ENCODE data around the gene KRT24.

Gene KRT24

GRCh38 chr17:40714473-40714872, 10.9 kb upstream of the KRT24 start:
- CTCF ChIA-PET, result no interaction called here
- H3K27ac Mint-ChIP-seq, result no peak overlapping the region
- no peaks in the 10 kb centered on the region for H3K9me3 Mint-ChIP-seq
- H3K4me1 Mint-ChIP-seq, result no peaks in the 10 kb centered on the region
- no peak for DNase-seq
- no peak overlapping the region for H3K4me3 Mint-ChIP-seq
- no peaks in the 10 kb centered on the region for H3K36me3 Mint-ChIP-seq
- peaks cover 48% of the 10 kb centered on the region for H3K27me3 Mint-ChIP-seq

GRCh38 chr17:40707745-40708144, 4.2 kb upstream of the KRT24 start:
- H3K27me3 Mint-ChIP-seq, result peaks cover 47% of the 10 kb centered on the region
- H3K9me3 Mint-ChIP-seq, result no peaks in the 10 kb centered on the region
- no peak for DNase-seq
- CTCF ChIA-PET, result no interaction called here
- H3K27ac Mint-ChIP-seq, result no peak overlapping the region
- H3K36me3 Mint-ChIP-seq, result no peaks in the 10 kb centered on the region
- H3K4me1 Mint-ChIP-seq, result no peaks in the 10 kb centered on the region
- H3K4me3 Mint-ChIP-seq, result no peak overlapping the region

GRCh38 chr17:40705584-40705983, 2.0 kb upstream of the KRT24 start:
- Mint-ChIP-seq H3K9me3 (no peaks in the 10 kb centered on the region), H3K27ac (no peak overlapping the region), H3K27me3 (peaks cover 51% of the 10 kb centered on the region), H3K4me3 (no peak overlapping the region), H3K4me1 (no peaks in the 10 kb centered on the region), H3K36me3 (no peaks in the 10 kb centered on the region)
- DNase-seq, result no peak
- CTCF ChIA-PET, result no interaction called here

- no peaks in the 10 kb centered on the region for H3K36me3 Mint-ChIP-seq
- CTCF ChIA-PET, result no interaction called here
- H3K27me3 Mint-ChIP-seq, result peaks cover 64% of the 10 kb centered on the region
- no peak overlapping the region for H3K4me3 Mint-ChIP-seq
- no peak overlapping the region for H3K27ac Mint-ChIP-seq
- no peak for DNase-seq
- H3K4me1 Mint-ChIP-seq, result no peaks in the 10 kb centered on the region
- H3K9me3 Mint-ChIP-seq, result no peaks in the 10 kb centered on the region
Observed at GRCh38 chr17:40702271-40702670, 1.3 kb downstream of the KRT24 start.

GRCh38 chr17:40699853-40700252, 3.7 kb downstream of the KRT24 start:
- CTCF ChIA-PET, result no interaction called here
- DNase-seq, result no peak
- H3K27me3 Mint-ChIP-seq, result peaks cover 60% of the 10 kb centered on the region
- H3K4me1 Mint-ChIP-seq, result no peaks in the 10 kb centered on the region
- H3K4me3 Mint-ChIP-seq, result no peak overlapping the region
- no peaks in the 10 kb centered on the region for H3K9me3 Mint-ChIP-seq
- H3K27ac Mint-ChIP-seq, result no peak overlapping the region
- no peaks in the 10 kb centered on the region for H3K36me3 Mint-ChIP-seq

- CTCF ChIA-PET, result no interaction called here
- Mint-ChIP-seq H3K27me3 (peaks cover 58% of the 10 kb centered on the region), H3K27ac (no peak overlapping the region), H3K9me3 (no peaks in the 10 kb centered on the region), H3K36me3 (no peaks in the 10 kb centered on the region), H3K4me1 (no peaks in the 10 kb centered on the region), H3K4me3 (no peak overlapping the region)
- no peak for DNase-seq
Observed at GRCh38 chr17:40699371-40699770, 4.2 kb downstream of the KRT24 start.

- H3K27ac Mint-ChIP-seq, result no peak overlapping the region
- no peak for DNase-seq
- no peaks in the 10 kb centered on the region for H3K4me1 Mint-ChIP-seq
- H3K4me3 Mint-ChIP-seq, result no peak overlapping the region
- peaks cover 61% of the 10 kb centered on the region for H3K27me3 Mint-ChIP-seq
- CTCF ChIA-PET, result no interaction called here
- no peaks in the 10 kb centered on the region for H3K9me3 Mint-ChIP-seq
- H3K36me3 Mint-ChIP-seq, result no peaks in the 10 kb centered on the region
Observed at GRCh38 chr17:40697297-40697696, 6.3 kb downstream of the KRT24 start.

GRCh38 chr17:40696651-40697072, 6.9 kb downstream of the KRT24 start:
- DNase-seq, result no peak
- no peaks in the 10 kb centered on the region for H3K9me3 Mint-ChIP-seq
- no peak overlapping the region for H3K4me3 Mint-ChIP-seq
- no peaks in the 10 kb centered on the region for H3K36me3 Mint-ChIP-seq
- peaks cover 58% of the 10 kb centered on the region for H3K27me3 Mint-ChIP-seq
- CTCF ChIA-PET, result no interaction called here
- no peaks in the 10 kb centered on the region for H3K4me1 Mint-ChIP-seq
- H3K27ac Mint-ChIP-seq, result no peak overlapping the region

GRCh38 chr17:40695874-40696472, 7.6 kb downstream of the KRT24 start:
- CTCF ChIA-PET, result no interaction called here
- H3K9me3 Mint-ChIP-seq, result no peaks in the 10 kb centered on the region
- DNase-seq, result no peak
- no peak overlapping the region for H3K4me3 Mint-ChIP-seq
- H3K4me1 Mint-ChIP-seq, result no peaks in the 10 kb centered on the region
- peaks cover 53% of the 10 kb centered on the region for H3K27me3 Mint-ChIP-seq
- H3K36me3 Mint-ChIP-seq, result no peaks in the 10 kb centered on the region
- H3K27ac Mint-ChIP-seq, result no peak overlapping the region

GRCh38 chr17:40694584-40694983, 9.0 kb downstream of the KRT24 start:
- Mint-ChIP-seq H3K4me3 (no peak overlapping the region), H3K9me3 (no peaks in the 10 kb centered on the region), H3K36me3 (no peaks in the 10 kb centered on the region), H3K4me1 (no peaks in the 10 kb centered on the region), H3K27me3 (peaks cover 48% of the 10 kb centered on the region), H3K27ac (no peak overlapping the region)
- no peak for DNase-seq
- CTCF ChIA-PET, result interaction anchor here (0.6 kb wide), 1 partner anchor 10 kb away, joined by 3 read pairs; no protein-coding TSS in a partner anchor

- DNase-seq, result no peak
- Mint-ChIP-seq H3K9me3 (no peaks in the 10 kb centered on the region), H3K4me1 (no peaks in the 10 kb centered on the region), H3K27me3 (peaks cover 20% of the 10 kb centered on the region), H3K27ac (no peak overlapping the region), H3K36me3 (no peaks in the 10 kb centered on the region), H3K4me3 (no peak overlapping the region)
- CTCF ChIA-PET, result no interaction called here
Observed at GRCh38 chr17:40687106-40687505, 16.4 kb downstream of the KRT24 start.

GRCh38 chr17:40686192-40686591, 17.4 kb downstream of the KRT24 start:
- Mint-ChIP-seq H3K4me1 (no peaks in the 10 kb centered on the region), H3K36me3 (no peaks in the 10 kb centered on the region), H3K27ac (no peak overlapping the region), H3K27me3 (peaks cover 20% of the 10 kb centered on the region), H3K4me3 (no peak overlapping the region), H3K9me3 (no peaks in the 10 kb centered on the region)
- CTCF ChIA-PET, result no interaction called here
- no peak for DNase-seq

- no peaks in the 10 kb centered on the region for H3K4me1 Mint-ChIP-seq
- CTCF ChIA-PET, result no interaction called here
- peaks cover 31% of the 10 kb centered on the region for H3K27me3 Mint-ChIP-seq
- H3K27ac Mint-ChIP-seq, result no peak overlapping the region
- no peaks in the 10 kb centered on the region for H3K9me3 Mint-ChIP-seq
- H3K36me3 Mint-ChIP-seq, result no peaks in the 10 kb centered on the region
- H3K4me3 Mint-ChIP-seq, result no peak overlapping the region
- no peak for DNase-seq
Observed at GRCh38 chr17:40680998-40681397, 22.6 kb downstream of the KRT24 start.

GRCh38 chr17:40679523-40679907, 24.0 kb downstream of the KRT24 start:
- DNase-seq, result no peak
- H3K4me3 Mint-ChIP-seq, result no peak overlapping the region
- H3K27me3 Mint-ChIP-seq, result peaks cover 40% of the 10 kb centered on the region
- no peaks in the 10 kb centered on the region for H3K36me3 Mint-ChIP-seq
- H3K9me3 Mint-ChIP-seq, result no peaks in the 10 kb centered on the region
- no peaks in the 10 kb centered on the region for H3K4me1 Mint-ChIP-seq
- CTCF ChIA-PET, result no interaction called here
- no peak overlapping the region for H3K27ac Mint-ChIP-seq

- H3K4me3 Mint-ChIP-seq, result no peak overlapping the region
- no peak for DNase-seq
- no peaks in the 10 kb centered on the region for H3K9me3 Mint-ChIP-seq
- no peaks in the 10 kb centered on the region for H3K4me1 Mint-ChIP-seq
- H3K27ac Mint-ChIP-seq, result no peak overlapping the region
- no peaks in the 10 kb centered on the region for H3K36me3 Mint-ChIP-seq
- peaks cover 44% of the 10 kb centered on the region for H3K27me3 Mint-ChIP-seq
- CTCF ChIA-PET, result no interaction called here
Observed at GRCh38 chr17:40678902-40679522, 24.5 kb downstream of the KRT24 start.

All from activated naive CD4-positive, alpha-beta T cell treated with anti-CD3 and anti-CD28 coated beads, Interleukin-2, amount 10 ng/mL, durations not matched to agents 7 days and 5 days (primary cell).